M059J (cell line): ENCODE data around the gene MYBPH. TPM values are rescaled to one million over a fixed set of nuclear protein-coding genes. Genes with fewer than 3 reads are reported as not detected.

Experiments used
- DNase-seq: peaks from one replicate; pipeline ENCODE4 v3.0.0-alpha.2; 2012; ENCODE audit warnings: low read depth
- total RNA-seq: library from RNA; depleted of rRNA; stranded (reverse); fragments of >200 nt; shearing (Covaris generic); gene quantifications from 2 replicates; pipeline ENCODE4 v1.2.3, GENCODE V29; 2014

Gene MYBPH
- total RNA-seq, 1 experiment from 2014 or later = not detected

GRCh38 chr1:203167026-203167912 is 8.4 kb downstream of the MYBPH start:
- no peak for DNase-seq

GRCh38 chr1:203166192-203166940 is 9.3 kb downstream of the MYBPH start:
- peak; percentile 39 for DNase-seq

- DNase-seq = no peak
These were observed 9.8 kb downstream of the MYBPH start for GRCh38 chr1:203165800-203166161.

- no peak for DNase-seq
These were observed 10.4 kb downstream of the MYBPH start for GRCh38 chr1:203165101-203165799.

GRCh38 chr1:203163891-203164635 is 11.6 kb downstream of the MYBPH start:
- no peak for DNase-seq

GRCh38 chr1:203162403-203162802 is 13.2 kb downstream of the MYBPH start:
- DNase-seq = no peak

- no peak for DNase-seq
These were observed 13.9 kb downstream of the MYBPH start for GRCh38 chr1:203161703-203162102.

GRCh38 chr1:203161175-203161574 is 14.5 kb downstream of the MYBPH start:
- DNase-seq = no peak

- DNase-seq = no peak
These were observed 15.8 kb downstream of the MYBPH start for GRCh38 chr1:203159844-203160243.

- DNase-seq = no peak
These were observed 16.5 kb downstream of the MYBPH start for GRCh38 chr1:203158960-203159665.

- no peak for DNase-seq
These were observed 17.2 kb downstream of the MYBPH start for GRCh38 chr1:203158423-203158822.

GRCh38 chr1:203156280-203156679 is 19.3 kb downstream of the MYBPH start:
- DNase-seq = no peak

- peak; percentile 93 for DNase-seq
These were observed 21.4 kb downstream of the MYBPH start for GRCh38 chr1:203153989-203154821.

GRCh38 chr1:203153051-203153988 is 22.3 kb downstream of the MYBPH start:
- peak; percentile 85 for DNase-seq

GRCh38 chr1:203152158-203153034 is 23.2 kb downstream of the MYBPH start:
- peak; percentile 89 for DNase-seq

- no peak for DNase-seq
These were observed 24.1 kb downstream of the MYBPH start for GRCh38 chr1:203151362-203152157.
